Measurements from ENCODE around the gene ATP8B3.

Gene ATP8B3

GRCh38 chr19:1748115-1748872, 63.8 kb downstream of the ATP8B3 start:
- FAIRE-seq, result no peak
- DNase-seq (ENCODE audit: insufficient read length, low spot score), result no peak

GRCh38 chr19:1747285-1748114, 64.6 kb downstream of the ATP8B3 start:
- FAIRE-seq, result no peak
- DNase-seq (ENCODE audit: insufficient read length, low spot score), result no peak

GRCh38 chr19:1746401-1747284, 65.4 kb downstream of the ATP8B3 start:
- DNase-seq (ENCODE audit: insufficient read length, low spot score) (no peak), FAIRE-seq (no peak)

- DNase-seq (ENCODE audit: insufficient read length, low spot score), result no peak
- FAIRE-seq, result no peak
These were observed 66.5 kb downstream of the ATP8B3 start for GRCh38 chr19:1745589-1746031.

GRCh38 chr19:1744822-1745563, 67.1 kb downstream of the ATP8B3 start:
- no peak for FAIRE-seq

GRCh38 chr19:1744133-1744665, 67.9 kb downstream of the ATP8B3 start:
- no peak for FAIRE-seq
- no peak for DNase-seq (ENCODE audit: insufficient read length, low spot score)

More at GRCh38 chr19:1744822-1745563, 67.1 kb downstream of the ATP8B3 start:
- no peak for DNase-seq (ENCODE audit: insufficient read length, low spot score)

- FAIRE-seq, result no peak
These were observed 68.9 kb downstream of the ATP8B3 start for GRCh38 chr19:1742989-1743696.

GRCh38 chr19:1739960-1740629, 72.0 kb downstream of the ATP8B3 start:
- DNase-seq (ENCODE audit: insufficient read length, low spot score) (no peak), FAIRE-seq (no peak)

More at GRCh38 chr19:1742989-1743696, 68.9 kb downstream of the ATP8B3 start:
- DNase-seq (ENCODE audit: insufficient read length, low spot score), result no peak

- DNase-seq (ENCODE audit: insufficient read length, low spot score), result no peak
- no peak for FAIRE-seq
These were observed 75.1 kb downstream of the ATP8B3 start for GRCh38 chr19:1736927-1737326.

- FAIRE-seq, result no peak
- DNase-seq (ENCODE audit: insufficient read length, low spot score), result no peak
These were observed 75.8 kb downstream of the ATP8B3 start for GRCh38 chr19:1736280-1736679.

GRCh38 chr19:1734321-1734966, 77.6 kb downstream of the ATP8B3 start:
- DNase-seq (ENCODE audit: insufficient read length, low spot score) (no peak), FAIRE-seq (no peak)

Measured in GM19239 (cell line).